GM23248 (cell line): Measurements from ENCODE around the gene TRIM42. TPM values are rescaled to one million over a fixed set of nuclear protein-coding genes. Genes with fewer than 3 reads are reported as not detected.

Experiments
- DNase-seq: peaks from one replicate; pipeline ENCODE4 v3.0.0-alpha.2; 2015
- H2AFZ ChIP-seq: fragments of 200-600 bp; sonication (generic); 2 replicates; pipeline ENCODE4 v1.6.1; 2016; ENCODE audit warnings: antibody characterized with exemption
- H3F3A ChIP-seq: fragments of 200-600 bp; sonication (generic); 2 replicates; pipeline ENCODE4 v1.6.1; 2016; ENCODE audit warnings: mild to moderate bottlenecking, antibody characterized with exemption, mixed run types; ENCODE audit not compliant: insufficient read depth
- H3K27ac ChIP-seq: fragments of 200-600 bp; sonication (generic); 2 replicates; pipeline ENCODE4 v1.5.1; 2016; ENCODE audit warnings: mild to moderate bottlenecking
- H3K27me3 ChIP-seq: fragments of 200-600 bp; sonication (generic); replicated peaks from 2 replicates; pipeline ENCODE4 v1.6.1; 2016; ENCODE audit warnings: mild to moderate bottlenecking; ENCODE audit not compliant: insufficient read depth
- H3K36me3 ChIP-seq: fragments of 200-600 bp; sonication (generic); 2 replicates; pipeline ENCODE4 v1.6.1; 2016; ENCODE audit warnings: low read depth, mild to moderate bottlenecking
- H3K4me1 ChIP-seq: fragments of 200-600 bp; sonication (generic); 2 replicates; pipeline ENCODE4 v1.6.1; 2016; ENCODE audit warnings: mild to moderate bottlenecking; ENCODE audit not compliant: insufficient read depth
- H3K4me2 ChIP-seq: fragments of 200-600 bp; sonication (generic); one replicate; pipeline ENCODE4 v1.6.1; 2016; ENCODE audit warnings: mild to moderate bottlenecking; ENCODE audit not compliant: unreplicated experiment
- H3K4me3 ChIP-seq: fragments of 200-600 bp; sonication (generic); 2 replicates; pipeline ENCODE4 v1.5.1; 2016; ENCODE audit warnings: mild to moderate bottlenecking
- H3K79me2 ChIP-seq: fragments of 200-600 bp; sonication (generic); 2 replicates; pipeline ENCODE4 v1.6.1; 2016; ENCODE audit warnings: mild to moderate bottlenecking; ENCODE audit not compliant: insufficient read depth
- H3K9ac ChIP-seq: fragments of 200-600 bp; sonication (generic); 2 replicates; pipeline ENCODE4 v1.6.1; 2016; ENCODE audit warnings: mild to moderate bottlenecking
- H3K9me2 ChIP-seq: fragments of 200-600 bp; sonication (generic); 2 replicates; pipeline ENCODE4 v1.6.1; 2016; ENCODE audit warnings: mixed run types, mild to moderate bottlenecking, moderate library complexity; ENCODE audit not compliant: insufficient read depth
- H3K9me3 ChIP-seq: fragments of 200-600 bp; sonication (generic); one replicate; pipeline ENCODE4 v1.6.1; 2017; ENCODE audit warnings: low read depth
- H4K20me1 ChIP-seq: fragments of 200-600 bp; sonication (generic); 2 replicates; pipeline ENCODE4 v1.6.0; 2016; ENCODE audit not compliant: insufficient read depth
- EZH2 ChIP-seq: fragments of 200-600 bp; sonication (generic); IDR thresholded peaks from 2 replicates; pipeline ENCODE4 v1.6.1; 2018; ENCODE audit warnings: antibody characterized with exemption, mild to moderate bottlenecking; ENCODE audit not compliant: insufficient read depth, poor library complexity, severe bottlenecking
- EZH2phosphoT487 ChIP-seq: fragments of 200-600 bp; sonication (generic); IDR thresholded peaks from 2 replicates; pipeline ENCODE4 v1.6.1; 2018; ENCODE audit warnings: antibody characterized with exemption, moderate library complexity, mild to moderate bottlenecking, low read depth; ENCODE audit not compliant: insufficient read depth
- whole genome bisulfite sequencing, 2 experiments: methylation state at CpG; one replicate each; pipeline ENCODE4 v1.1.6; 2015 to 2017; ENCODE audit warnings: low lambda C conversion rate in 2 of 2, low coverage in 1 of 2; ENCODE audit errors: missing lambda C conversion rate in 2 of 2; 5-methylcytosine and 5-hydroxymethylcytosine counted together
- in situ Hi-C: fragments of 300-500 bp; cut with MboI; formaldehyde crosslinking; loops from 2 replicates; pipeline ENCODE4 v1.15.0; 2020
- polyA plus RNA-seq: library from polyadenylated mRNA; unstranded; fragments of >200 nt; fragmentation: Nextera tagmentation; extraction: Ambion mirVana; gene quantifications from 2 replicates; pipeline ENCODE4 v1.2.1, GENCODE V29; 2016
- total RNA-seq: library from RNA; depleted of rRNA; stranded (reverse); fragments of >200 nt; shearing (Covaris generic); gene quantifications from 2 replicates; pipeline ENCODE4 v1.2.3, GENCODE V29; 2014

Gene TRIM42
- total and polyA plus RNA-seq, 2 experiments from 2014 or later, result not detected

DNA sequence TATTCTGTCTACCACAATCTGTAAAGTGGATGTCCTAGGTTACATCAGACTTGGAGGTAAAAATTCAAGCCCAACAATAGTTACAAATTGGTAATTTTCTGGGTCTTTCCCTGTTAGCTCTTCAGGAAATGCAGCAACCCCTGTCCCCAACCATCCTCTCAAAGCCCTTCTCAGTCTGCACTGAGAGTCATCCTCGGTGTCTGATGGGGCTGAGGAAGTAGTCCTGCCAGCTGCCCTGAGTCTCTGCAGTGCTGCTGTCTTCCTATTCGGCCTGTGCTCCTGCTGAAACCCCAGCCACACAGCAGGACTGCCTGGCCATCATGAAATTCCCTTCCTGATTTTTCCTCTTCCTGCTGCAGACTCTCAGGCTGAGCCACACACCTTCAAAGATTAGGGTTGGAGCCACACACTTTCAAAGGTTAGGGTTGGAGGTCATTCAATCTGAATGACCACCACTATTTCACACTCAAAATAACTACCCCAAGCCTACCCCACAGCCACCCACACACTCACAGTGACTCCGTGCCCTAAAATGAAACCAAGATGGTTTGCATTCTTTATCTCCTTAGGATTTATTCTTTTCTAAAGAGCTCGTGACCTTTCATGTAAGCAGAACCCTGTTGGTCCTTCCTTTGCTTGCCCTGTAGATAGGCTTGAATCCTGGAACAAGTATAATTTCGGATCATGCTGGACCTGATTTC, 17.6 kb downstream of the TRIM42 start:
- H3K4me2 ChIP-seq, result no peak overlapping the region
- TF ChIP-seq EZH2, result no peak
- TF ChIP-seq EZH2phosphoT487, result no peak
- H3K9me2 ChIP-seq, result no peaks in the 10 kb centered on the region
- H3K27ac ChIP-seq, result no peak overlapping the region
- H3K9me3 ChIP-seq, result no peaks in the 10 kb centered on the region
- no peaks in the 10 kb centered on the region for H3K4me1 ChIP-seq
- H3K4me3 ChIP-seq, result no peak overlapping the region
- H3F3A ChIP-seq, result no peaks in the 10 kb centered on the region
- H2AFZ ChIP-seq, result no peak overlapping the region
- no peaks in the 10 kb centered on the region for H3K36me3 ChIP-seq
- no peaks in the 10 kb centered on the region for H3K79me2 ChIP-seq
- H4K20me1 ChIP-seq, result no peaks in the 10 kb centered on the region
- DNase-seq, result no peak
- 28 to 29% methylated on average over 5 of the region's 5 CpGs for WGBS, 2 experiments
- in situ Hi-C loops, result no loop called here
- H3K27me3 ChIP-seq, result no peaks in the 10 kb centered on the region
- no peak overlapping the region for H3K9ac ChIP-seq

DNA sequence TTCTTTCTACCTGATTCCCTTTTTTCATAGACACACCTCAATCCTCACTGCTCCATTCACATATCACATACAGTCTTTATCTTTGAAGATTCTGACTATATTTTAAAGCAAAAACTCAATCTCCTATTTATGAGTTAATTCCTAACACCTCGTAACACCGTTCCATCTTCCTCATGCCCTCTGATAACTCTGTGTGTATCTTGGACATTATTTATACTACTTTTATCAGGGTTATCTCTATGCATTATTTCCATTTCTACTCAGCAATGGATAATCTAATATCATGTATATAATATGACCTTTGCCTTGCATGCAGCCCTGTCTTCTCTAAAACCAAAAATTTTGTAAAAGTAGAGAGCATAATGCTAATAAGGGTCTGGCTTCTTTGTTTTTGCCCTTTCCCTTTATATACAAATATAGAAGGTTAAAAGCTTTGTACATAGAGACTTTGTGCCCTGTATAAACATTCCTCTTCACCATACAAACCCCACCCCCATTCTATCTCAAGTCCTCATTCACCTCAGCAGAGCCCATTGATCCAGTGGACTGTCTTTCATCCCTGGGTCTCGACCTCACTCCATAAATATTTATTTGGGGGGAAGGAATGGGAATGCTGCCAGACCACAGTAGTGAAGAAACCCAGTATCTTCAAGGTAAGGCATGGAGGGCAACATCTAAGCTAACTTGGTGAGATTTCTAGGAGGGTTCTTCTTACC, 21.8 kb downstream of the TRIM42 start:
- TF ChIP-seq EZH2phosphoT487 (no peak), EZH2 (no peak)
- H3K27ac ChIP-seq, result no peak overlapping the region
- no peaks in the 10 kb centered on the region for H3K79me2 ChIP-seq
- H3F3A ChIP-seq, result no peaks in the 10 kb centered on the region
- H4K20me1 ChIP-seq, result no peaks in the 10 kb centered on the region
- H3K4me1 ChIP-seq, result no peaks in the 10 kb centered on the region
- no peak overlapping the region for H2AFZ ChIP-seq
- H3K36me3 ChIP-seq, result no peaks in the 10 kb centered on the region
- H3K9me3 ChIP-seq, result no peaks in the 10 kb centered on the region
- no peak overlapping the region for H3K4me2 ChIP-seq
- H3K9me2 ChIP-seq, result no peaks in the 10 kb centered on the region
- no peak overlapping the region for H3K9ac ChIP-seq
- in situ Hi-C loops, result no loop called here
- WGBS, 2 experiments, result 41 to 51% methylated on average over 3 of the region's 3 CpGs
- no peaks in the 10 kb centered on the region for H3K27me3 ChIP-seq
- no peak overlapping the region for H3K4me3 ChIP-seq
- DNase-seq, result no peak

DNA sequence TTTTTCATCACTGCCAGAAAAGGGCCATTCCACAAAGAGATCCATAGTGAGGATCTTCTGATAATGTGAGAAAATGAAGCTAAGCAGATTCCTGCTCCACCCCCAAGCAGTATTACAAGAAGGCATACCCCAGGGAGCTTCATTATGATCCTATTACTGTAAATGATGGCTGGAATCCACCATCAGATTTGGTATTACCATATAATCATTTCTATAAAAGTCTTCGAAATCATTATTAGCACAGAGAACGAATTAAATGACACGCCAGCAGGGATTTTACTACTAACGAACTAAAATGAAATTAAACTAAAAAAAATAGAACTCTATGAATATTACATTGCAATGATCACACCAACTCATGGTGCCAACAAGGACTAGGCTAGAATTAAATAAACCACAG, 24.4 kb downstream of the TRIM42 start:
- Histone ChIP-seq H3K27me3 (no peaks in the 10 kb centered on the region), H2AFZ (no peak overlapping the region), H3K4me3 (no peak overlapping the region), H3K9me3 (no peaks in the 10 kb centered on the region), H3K4me2 (no peak overlapping the region), H4K20me1 (no peaks in the 10 kb centered on the region), H3F3A (no peaks in the 10 kb centered on the region), H3K79me2 (no peaks in the 10 kb centered on the region), H3K36me3 (no peaks in the 10 kb centered on the region), H3K9me2 (no peaks in the 10 kb centered on the region), H3K9ac (no peak overlapping the region), H3K27ac (no peak overlapping the region), H3K4me1 (no peaks in the 10 kb centered on the region)
- TF ChIP-seq EZH2 (no peak), EZH2phosphoT487 (no peak)
- 56 to 70% methylated on average over 4 of the region's 4 CpGs for WGBS, 2 experiments
- DNase-seq, result no peak
- in situ Hi-C loops, result no loop called here

DNA sequence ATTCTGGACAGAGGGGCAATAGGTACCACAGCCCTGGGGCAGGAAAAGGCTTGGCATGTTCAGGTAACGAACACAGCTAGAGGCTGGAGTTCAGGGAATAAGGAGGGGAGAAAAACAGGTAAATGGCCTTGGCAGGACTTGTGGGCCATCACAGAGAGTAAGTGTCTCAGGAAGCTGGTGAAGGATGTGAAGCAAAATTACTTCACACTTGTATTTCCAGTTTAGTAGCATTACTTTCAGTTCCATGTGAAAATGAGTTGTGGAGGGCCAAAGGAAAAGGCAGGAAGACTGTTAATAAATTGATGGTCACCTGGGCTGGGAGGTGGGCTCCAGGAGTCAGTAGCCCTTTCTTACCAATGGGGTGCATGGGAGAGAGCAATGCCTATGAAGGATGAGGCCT, 25.6 kb downstream of the TRIM42 start:
- Histone ChIP-seq H3K27me3 (no peaks in the 10 kb centered on the region), H2AFZ (no peak overlapping the region), H3K9me3 (no peaks in the 10 kb centered on the region), H3K4me1 (no peaks in the 10 kb centered on the region), H3K36me3 (no peaks in the 10 kb centered on the region), H3K4me2 (no peak overlapping the region), H3K9me2 (no peaks in the 10 kb centered on the region), H3K9ac (no peak overlapping the region), H3K4me3 (no peak overlapping the region), H3F3A (no peaks in the 10 kb centered on the region), H3K27ac (no peak overlapping the region), H3K79me2 (no peaks in the 10 kb centered on the region), H4K20me1 (no peaks in the 10 kb centered on the region)
- in situ Hi-C loops, result no loop called here
- no peak for TF ChIP-seq EZH2
- TF ChIP-seq EZH2phosphoT487, result no peak
- WGBS, 2 experiments, result 17 to 21% methylated on average over 1 of the region's 1 CpG
- no peak for DNase-seq
